DND-41 (cell line): ENCODE results near the gene GPI.

ENCODE experiments used
- EZH2 ChIP-seq: IDR thresholded peaks from 3 replicates; pipeline ENCODE4 v1.6.1; 2012; ENCODE audit warnings: borderline replicate concordance, low read depth, mild to moderate bottlenecking, moderate library complexity, low read length, inconsistent platforms; ENCODE audit not compliant: severe bottlenecking
- TF ChIP-seq, protein P1 (sequence below): IDR thresholded peaks from 2 replicates; pipeline ENCODE4 v1.5.1; 2012; ENCODE audit warnings: borderline replicate concordance, low read length, moderate library complexity, mild to moderate bottlenecking; ENCODE audit not compliant: poor library complexity, severe bottlenecking; ENCODE audit errors: extremely low read depth

- TF ChIP-seq, protein P1, sequence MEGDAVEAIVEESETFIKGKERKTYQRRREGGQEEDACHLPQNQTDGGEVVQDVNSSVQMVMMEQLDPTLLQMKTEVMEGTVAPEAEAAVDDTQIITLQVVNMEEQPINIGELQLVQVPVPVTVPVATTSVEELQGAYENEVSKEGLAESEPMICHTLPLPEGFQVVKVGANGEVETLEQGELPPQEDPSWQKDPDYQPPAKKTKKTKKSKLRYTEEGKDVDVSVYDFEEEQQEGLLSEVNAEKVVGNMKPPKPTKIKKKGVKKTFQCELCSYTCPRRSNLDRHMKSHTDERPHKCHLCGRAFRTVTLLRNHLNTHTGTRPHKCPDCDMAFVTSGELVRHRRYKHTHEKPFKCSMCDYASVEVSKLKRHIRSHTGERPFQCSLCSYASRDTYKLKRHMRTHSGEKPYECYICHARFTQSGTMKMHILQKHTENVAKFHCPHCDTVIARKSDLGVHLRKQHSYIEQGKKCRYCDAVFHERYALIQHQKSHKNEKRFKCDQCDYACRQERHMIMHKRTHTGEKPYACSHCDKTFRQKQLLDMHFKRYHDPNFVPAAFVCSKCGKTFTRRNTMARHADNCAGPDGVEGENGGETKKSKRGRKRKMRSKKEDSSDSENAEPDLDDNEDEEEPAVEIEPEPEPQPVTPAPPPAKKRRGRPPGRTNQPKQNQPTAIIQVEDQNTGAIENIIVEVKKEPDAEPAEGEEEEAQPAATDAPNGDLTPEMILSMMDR: no peak
- no peak for TF ChIP-seq EZH2
Observed at GRCh38 chr19:34343751-34344150, 21.2 kb upstream of the GPI start.
